Ascending aorta (tissue), 2 donors: Measurements from ENCODE around the gene NNT. TPM values are rescaled to one million over a fixed set of nuclear protein-coding genes. Genes with fewer than 3 reads are reported as not detected.
A peak's percentile ranks its signal among the peaks of the same experiment; 100 is the strongest.

Experiments
- DNase-seq, 2 donors: peaks; one replicate each; pipeline ENCODE4 v3.0.0-alpha.2; 2019; ENCODE audit warnings: low spot score in 2 of 2
- H3K27ac ChIP-seq, 2 donors: fragments of 200-600 bp; sonication (generic); one replicate each; pipeline ENCODE4 v1.5.1; 2016 to 2017; ENCODE audit warnings: mild to moderate bottlenecking in 1 of 2
- H3K27me3 ChIP-seq: fragments of 200-600 bp; sonication (generic); one replicate; pipeline ENCODE4 v1.5.1; 2017
- H3K36me3 ChIP-seq, 2 donors: fragments of 200-600 bp; sonication (generic); one replicate each; pipeline ENCODE4 v1.5.1; 2016
- H3K4me1 ChIP-seq, 2 donors: fragments of 200-600 bp; sonication (generic); one replicate each; pipeline ENCODE4 v1.5.1; 2016 to 2017; ENCODE audit warnings: mild to moderate bottlenecking in 1 of 2
- H3K4me3 ChIP-seq, 2 donors: fragments of 200-600 bp; sonication (generic); one replicate each; pipeline ENCODE4 v1.5.1; 2016 to 2017; ENCODE audit warnings: mild to moderate bottlenecking in 1 of 2
- H3K9me3 ChIP-seq, 2 donors: fragments of 200-600 bp; sonication (generic); one replicate each; pipeline ENCODE4 v1.5.1; 2016
- CTCF ChIP-seq, 3 experiments: fragments of 200-600 bp in 2 of 3; fragments of 450-650 bp in 1 of 3; sonication (generic) in 2 of 3; IDR thresholded peaks; one replicate each; pipeline ENCODE4 v1.5.1; 2016 to 2019; ENCODE audit warnings: antibody characterized with exemption in 3 of 3, mild to moderate bottlenecking in 1 of 3, moderate library complexity in 1 of 3
- intact Hi-C: fragments of 100-400 bp; cut with DNase I; formaldehyde crosslinking; loops from one replicate; pipeline ENCODE4 v1.15.1; 2023
- total RNA-seq: library from RNA; depleted of rRNA; stranded (reverse); fragments of >200 nt; gene quantifications from one replicate; pipeline ENCODE4 v1.1.0, GENCODE V29; 2016

The NNT gene
- total RNA-seq, 1 donor from 2014 or later: 13.3 TPM

- Histone ChIP-seq H3K4me1 (peaks cover 2 to 25% of the 10 kb centered on the region in 2 donors), H3K27me3 (no peaks in the 10 kb centered on the region), H3K9me3 (no peaks in the 10 kb centered on the region), H3K27ac (peak within 1 kb of the TSS; percentile 96), H3K36me3 (peaks cover 2 to 4% of the 10 kb centered on the region in 2 donors), H3K4me3 (peak within 1 kb of the TSS; percentile 79 to 90)
- intact Hi-C loops: loop anchor here (1.0 to 5.0 kb wide), 4 partner anchors 42 to 1252 kb away; partner anchors contain the start of genes C5orf34, MRPS30 and TMEM267
- TF ChIP-seq CTCF (IDR thresholded peaks at IDR 0.05): peak in 2 of 3 experiments; percentile 48 to 65
- peak; percentile 9 to 88 for DNase-seq
These were observed 46.0 kb upstream of the NNT start, which contains the start of gene PAIP1 for GRCh38 chr5:43556857-43557542. Gene PAIP1 (minus strand): TSS chr5:43557077. CDS start chr5:43556846, 231 bp downstream.

- intact Hi-C loops: no loop called here
- DNase-seq: no peak
- no peaks in the 10 kb centered on the region for H3K27me3 ChIP-seq
- no peak overlapping the region for H3K27ac ChIP-seq
- H3K36me3 ChIP-seq: no peaks in the 10 kb centered on the region
- H3K4me3 ChIP-seq: no peak overlapping the region
- H3K9me3 ChIP-seq: no peaks in the 10 kb centered on the region
- TF ChIP-seq CTCF (IDR thresholded peaks at IDR 0.05): no peak
- H3K4me1 ChIP-seq: peaks cover 0 to 14% of the 10 kb centered on the region in 2 donors
These were observed 42.9 kb upstream of the NNT start for GRCh38 chr5:43560128-43560527.

- H3K36me3 ChIP-seq: no peaks in the 10 kb centered on the region
- no peak for DNase-seq
- no peak for TF ChIP-seq CTCF (IDR thresholded peaks at IDR 0.05)
These were observed 41.6 kb upstream of the NNT start for GRCh38 chr5:43561356-43561755.

GRCh38 chr5:43563321-43563720 lies 39.7 kb upstream of the NNT start:
- TF ChIP-seq CTCF (IDR thresholded peaks at IDR 0.05): no peak
- peak overlapping the region; percentile 55 to 57 for H3K27ac ChIP-seq

More at GRCh38 chr5:43561356-43561755, 41.6 kb upstream of the NNT start:
- Histone ChIP-seq H3K27me3 (no peaks in the 10 kb centered on the region), H3K4me1 (peaks cover 0 to 8% of the 10 kb centered on the region in 2 donors), H3K27ac (no peak overlapping the region), H3K4me3 (no peak overlapping the region), H3K9me3 (no peaks in the 10 kb centered on the region)
- intact Hi-C loops: no loop called here

GRCh38 chr5:43564289-43564850 lies 38.6 kb upstream of the NNT start:
- DNase-seq: no peak
- Histone ChIP-seq H3K4me3 (no peak overlapping the region), H3K9me3 (no peaks in the 10 kb centered on the region), H3K36me3 (no peaks in the 10 kb centered on the region), H3K4me1 (peaks cover 0 to 8% of the 10 kb centered on the region in 2 donors), H3K27ac (no peak overlapping the region), H3K27me3 (no peaks in the 10 kb centered on the region)
- intact Hi-C loops: no loop called here
- TF ChIP-seq CTCF (IDR thresholded peaks at IDR 0.05): no peak

More at GRCh38 chr5:43563321-43563720, 39.7 kb upstream of the NNT start:
- H3K4me3 ChIP-seq: no peak overlapping the region
- intact Hi-C loops: no loop called here
- peaks cover 0 to 8% of the 10 kb centered on the region in 2 donors for H3K4me1 ChIP-seq
- H3K36me3 ChIP-seq: no peaks in the 10 kb centered on the region
- no peaks in the 10 kb centered on the region for H3K27me3 ChIP-seq
- H3K9me3 ChIP-seq: no peaks in the 10 kb centered on the region
- no peak for DNase-seq
